Measurements from ENCODE around the gene JAK1. TPM values are rescaled to one million over a fixed set of nuclear protein-coding genes. Genes with fewer than 3 reads are reported as not detected.

JAK1 gene
- total and polyA plus RNA-seq, 2 of the 8 experiments (the other 6 are each of a cell fraction or from before 2014, with no cell fraction given) = 7.8 to 24.5 TPM

DNA sequence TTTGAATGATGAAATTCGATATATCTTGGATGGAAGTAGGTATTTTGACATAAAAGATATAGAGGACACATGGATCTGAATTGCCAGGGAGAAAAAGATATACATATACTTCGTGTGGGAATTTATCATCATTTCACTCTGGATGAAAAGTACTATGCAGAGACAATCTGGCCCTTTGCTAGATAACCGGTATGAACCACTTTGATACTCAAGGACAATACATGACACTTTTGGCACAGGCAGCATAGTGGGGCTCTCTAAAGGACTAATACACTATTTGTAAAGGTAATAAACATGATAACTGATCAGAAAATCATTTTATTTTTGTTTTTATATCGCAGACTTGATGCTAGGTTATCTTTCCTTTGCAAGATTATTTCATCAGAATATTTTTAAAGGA, 24.2 kb downstream of the JAK1 start (continued):
- TF ChIP-seq SUZ12 (IDR thresholded peaks at IDR 0.05; ENCODE audit: low read length) = no peak
- TF ChIP-seq CBX5 (IDR thresholded peaks at IDR 0.05; ENCODE audit: low read depth, low read length) = no peak
- TF ChIP-seq RXRA (IDR thresholded peaks at IDR 0.05; ENCODE audit: insufficient read depth, low read depth, low read length) = no peak
- no peak for TF ChIP-seq EP300 (IDR thresholded peaks at IDR 0.05; ENCODE audit: borderline replicate concordance in 1 of 2, low read depth in 2 of 2, low read length in 2 of 2)
- TF ChIP-seq ASH2L (IDR thresholded peaks at IDR 0.05; ENCODE audit: low read length) = no peak
- TF ChIP-seq RAD21 (IDR thresholded peaks at IDR 0.05 in 1 of 2, conservative IDR thresholded peaks at IDR 0.05 in 1 of 2; ENCODE audit: low read depth in 2 of 2, low read length in 2 of 2) = no peak
- TF ChIP-seq KDM4A (IDR thresholded peaks at IDR 0.05; ENCODE audit: low read depth, low read length, severe bottlenecking) = no peak
- no peak for TF ChIP-seq ATF2 (IDR thresholded peaks at IDR 0.05; ENCODE audit: low read length)

All from H1 (cell line).